AG09309 (cell line): ENCODE data around the gene LRMDA.

Source experiments
- DNase-seq: peaks from one replicate; pipeline ENCODE4 v3.0.0-alpha.2; 2010; ENCODE audit warnings: low read depth
- H3K4me3 ChIP-seq: 2 replicates; pipeline ENCODE4 v1.5.1; 2011; ENCODE audit warnings: mild to moderate bottlenecking, low read depth, low read length, moderate library complexity; ENCODE audit not compliant: control insufficient read depth
- TF ChIP-seq, protein P1 (sequence below): IDR thresholded peaks from 2 replicates; pipeline ENCODE4 v1.5.1; 2011; ENCODE audit warnings: mild to moderate bottlenecking, low read depth, low read length, inconsistent platforms; ENCODE audit not compliant: insufficient read depth, control insufficient read depth; ENCODE audit errors: missing control alignments

The LRMDA gene

DNA sequence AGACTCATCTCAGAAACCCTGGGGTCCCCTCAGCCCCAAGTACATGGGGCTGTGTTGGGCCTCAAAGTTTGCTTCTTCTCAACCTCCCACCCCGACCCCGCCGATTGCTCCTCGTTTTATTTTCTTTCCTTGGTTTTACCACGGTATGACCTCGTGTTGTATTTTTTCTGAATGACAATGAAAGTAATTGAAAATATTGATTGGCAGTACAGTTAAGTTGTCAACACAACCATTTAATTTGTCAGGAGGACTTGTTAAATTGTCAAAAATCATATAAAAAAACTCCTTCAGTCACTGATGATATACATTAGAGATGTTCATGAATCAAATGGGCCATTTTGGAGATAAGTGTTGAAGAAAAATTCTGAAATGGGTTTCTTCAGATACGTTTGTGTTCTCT, 520.7 kb downstream of the LRMDA start:
- no peak for DNase-seq
- no peak overlapping the region for H3K4me3 ChIP-seq
- TF ChIP-seq, protein P1, sequence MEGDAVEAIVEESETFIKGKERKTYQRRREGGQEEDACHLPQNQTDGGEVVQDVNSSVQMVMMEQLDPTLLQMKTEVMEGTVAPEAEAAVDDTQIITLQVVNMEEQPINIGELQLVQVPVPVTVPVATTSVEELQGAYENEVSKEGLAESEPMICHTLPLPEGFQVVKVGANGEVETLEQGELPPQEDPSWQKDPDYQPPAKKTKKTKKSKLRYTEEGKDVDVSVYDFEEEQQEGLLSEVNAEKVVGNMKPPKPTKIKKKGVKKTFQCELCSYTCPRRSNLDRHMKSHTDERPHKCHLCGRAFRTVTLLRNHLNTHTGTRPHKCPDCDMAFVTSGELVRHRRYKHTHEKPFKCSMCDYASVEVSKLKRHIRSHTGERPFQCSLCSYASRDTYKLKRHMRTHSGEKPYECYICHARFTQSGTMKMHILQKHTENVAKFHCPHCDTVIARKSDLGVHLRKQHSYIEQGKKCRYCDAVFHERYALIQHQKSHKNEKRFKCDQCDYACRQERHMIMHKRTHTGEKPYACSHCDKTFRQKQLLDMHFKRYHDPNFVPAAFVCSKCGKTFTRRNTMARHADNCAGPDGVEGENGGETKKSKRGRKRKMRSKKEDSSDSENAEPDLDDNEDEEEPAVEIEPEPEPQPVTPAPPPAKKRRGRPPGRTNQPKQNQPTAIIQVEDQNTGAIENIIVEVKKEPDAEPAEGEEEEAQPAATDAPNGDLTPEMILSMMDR, result no peak

DNA sequence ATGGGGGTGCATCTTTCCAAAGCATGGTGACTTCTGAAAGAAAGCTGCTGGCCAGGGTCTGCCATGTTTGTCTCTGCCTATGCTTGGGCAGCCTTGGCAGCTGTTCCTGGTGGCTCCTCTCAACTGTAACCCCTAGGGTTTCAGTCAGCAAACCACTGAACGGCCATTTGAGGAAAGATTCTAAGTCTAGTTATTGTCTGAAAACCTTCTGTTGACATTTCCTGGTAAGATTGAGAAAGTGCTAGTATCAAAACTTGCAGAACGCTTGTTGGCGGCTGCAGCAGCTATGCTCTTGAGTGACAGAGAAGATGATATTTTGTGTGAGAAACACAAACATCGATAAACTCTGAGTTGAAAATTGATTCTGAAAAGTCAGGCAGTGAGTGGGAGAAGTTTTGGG, 523.1 kb downstream of the LRMDA start:
- H3K4me3 ChIP-seq, result no peak overlapping the region
- DNase-seq, result no peak
- TF ChIP-seq, protein P1, result no peak

DNA sequence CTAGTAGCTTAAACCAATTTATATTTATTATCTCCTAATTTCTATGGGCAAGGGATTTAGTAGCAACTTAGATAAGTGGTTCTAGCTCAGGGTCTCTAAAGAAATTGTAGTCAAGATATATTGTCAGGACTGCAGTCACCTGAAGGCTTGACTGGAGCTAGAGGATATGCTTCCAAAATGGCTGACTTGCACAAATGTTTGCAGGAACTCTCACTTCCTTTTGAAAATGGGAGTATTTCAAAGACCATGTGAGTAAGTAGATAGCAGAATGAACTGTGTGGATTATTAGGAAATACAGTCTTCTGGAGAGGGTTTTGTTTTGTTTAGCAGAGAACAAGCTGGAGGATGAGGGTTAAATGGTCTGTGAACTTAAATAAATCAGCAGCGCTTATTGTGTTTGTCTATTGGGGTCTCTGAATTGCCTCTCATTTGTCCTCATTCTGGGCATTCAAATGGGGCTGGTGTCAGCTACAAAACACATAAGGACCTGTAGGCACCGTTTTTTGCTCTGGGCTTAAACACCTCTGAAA, 524.6 kb downstream of the LRMDA start:
- TF ChIP-seq, protein P1, result no peak
- DNase-seq, result no peak
- no peak overlapping the region for H3K4me3 ChIP-seq

DNA sequence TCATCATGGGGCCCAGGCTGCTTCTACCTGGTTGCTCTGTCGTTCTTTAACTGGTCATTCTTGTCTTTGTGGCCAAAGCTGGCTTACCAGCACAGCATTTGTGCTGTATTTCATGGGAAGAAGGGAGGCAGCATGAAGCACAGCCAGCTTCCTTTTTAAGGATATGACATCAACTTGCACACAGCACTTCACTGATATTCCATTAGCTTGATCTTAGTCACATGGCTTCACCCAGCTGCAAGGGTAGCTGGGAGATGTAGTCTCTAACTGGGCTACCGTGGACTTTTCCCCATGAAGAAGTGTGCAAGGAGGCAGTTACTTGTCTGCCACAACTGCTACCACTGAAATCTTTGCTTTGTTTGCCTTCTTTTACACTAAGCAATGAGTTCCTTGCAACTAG, 525.2 kb downstream of the LRMDA start:
- TF ChIP-seq, protein P1, result no peak
- H3K4me3 ChIP-seq, result no peak overlapping the region
- DNase-seq, result no peak

DNA sequence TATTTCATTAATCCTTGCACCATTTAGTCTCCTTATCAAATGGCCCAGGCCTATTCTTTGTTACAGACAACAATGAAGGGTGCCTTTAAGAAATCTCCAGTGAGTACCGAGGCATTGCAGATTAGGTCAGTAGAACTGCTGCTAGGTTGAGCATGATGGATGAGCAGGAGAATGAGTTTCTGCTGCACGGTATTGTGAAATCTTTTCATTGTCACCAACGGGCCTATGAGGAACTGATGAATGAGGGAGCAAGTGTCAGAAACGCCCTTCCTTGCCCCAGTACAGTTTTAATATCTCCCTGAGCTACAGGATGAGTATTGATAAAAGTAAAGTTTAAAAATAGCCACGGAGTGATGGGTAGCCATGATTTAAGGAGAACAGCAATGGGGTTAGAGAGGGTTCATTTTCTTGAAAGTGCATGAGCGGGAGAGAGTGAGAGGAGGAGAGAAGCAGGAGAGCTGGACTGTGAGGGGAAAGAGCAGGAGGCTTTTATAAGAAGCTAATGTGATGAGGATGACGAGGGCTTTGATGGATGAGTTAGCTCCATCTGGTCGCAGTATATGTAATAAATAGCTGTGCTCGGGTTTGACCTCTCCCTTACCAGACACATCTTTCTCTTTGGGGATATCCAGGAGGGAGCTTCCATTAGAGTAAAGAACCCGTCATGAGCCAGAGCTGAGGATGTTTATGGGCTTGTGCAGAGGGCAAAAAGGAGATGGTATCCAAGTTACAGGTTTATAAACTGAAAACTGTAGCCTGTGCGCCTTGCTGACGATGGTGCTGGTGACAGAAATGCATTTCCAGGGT, 526.1 kb downstream of the LRMDA start:
- no peak for DNase-seq
- TF ChIP-seq, protein P1, result no peak
- no peak overlapping the region for H3K4me3 ChIP-seq

DNA sequence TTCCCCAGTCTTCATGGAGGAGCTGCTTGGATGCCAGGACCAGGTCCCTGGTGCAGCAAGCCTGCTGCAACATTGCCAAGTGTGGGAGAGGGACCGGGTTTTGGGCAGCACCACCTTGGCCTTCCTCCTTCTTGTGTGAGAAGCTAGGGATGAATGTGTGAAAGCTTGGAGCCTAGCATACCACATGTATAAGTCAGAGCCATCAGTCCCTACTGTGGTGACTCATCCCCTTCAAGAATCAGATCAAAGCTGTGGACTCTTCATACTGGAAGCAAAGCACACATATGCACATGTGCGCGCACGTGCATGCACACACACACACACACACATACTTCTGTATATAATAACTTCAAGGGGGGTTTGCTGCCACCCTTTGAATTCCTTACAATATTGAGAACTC, 527.8 kb downstream of the LRMDA start:
- no peak overlapping the region for H3K4me3 ChIP-seq
- peak; percentile 59 for DNase-seq
- TF ChIP-seq, protein P1, result no peak
